Kidney tubule cell (primary cell): ENCODE data around the gene MAP1B.

Experiments
- DNase-seq: peaks from one replicate; pipeline ENCODE4 v3.0.0-alpha.2; 2018; ENCODE audit warnings: low spot score

The MAP1B gene

GRCh38 chr5:72225741-72226140 lies 118.5 kb downstream of the MAP1B start:
- no peak for DNase-seq

- DNase-seq: no peak
Measured at GRCh38 chr5:72226950-72227349, 119.7 kb downstream of the MAP1B start.

- no peak for DNase-seq
Measured at GRCh38 chr5:72228960-72229359, 121.7 kb downstream of the MAP1B start.

- DNase-seq: no peak
Measured at GRCh38 chr5:72231991-72232703, 124.9 kb downstream of the MAP1B start.

- no peak for DNase-seq
Measured at GRCh38 chr5:72232838-72233237, 125.6 kb downstream of the MAP1B start.

GRCh38 chr5:72233835-72234234 lies 126.6 kb downstream of the MAP1B start:
- no peak for DNase-seq

GRCh38 chr5:72234265-72234700 lies 127.0 kb downstream of the MAP1B start:
- peak; percentile 57 for DNase-seq

GRCh38 chr5:72234868-72235267 lies 127.6 kb downstream of the MAP1B start:
- DNase-seq: no peak

GRCh38 chr5:72235725-72236124 lies 128.4 kb downstream of the MAP1B start:
- DNase-seq: no peak

GRCh38 chr5:72237415-72237814 lies 130.1 kb downstream of the MAP1B start:
- no peak for DNase-seq

- DNase-seq: no peak
Measured at GRCh38 chr5:72237879-72238278, 130.6 kb downstream of the MAP1B start.

GRCh38 chr5:72238712-72239445 lies 131.6 kb downstream of the MAP1B start:
- no peak for DNase-seq

GRCh38 chr5:72241346-72242003 lies 134.2 kb downstream of the MAP1B start:
- no peak for DNase-seq

- peak; percentile 25 for DNase-seq
Measured at GRCh38 chr5:72242796-72243475, 135.7 kb downstream of the MAP1B start.

GRCh38 chr5:72243706-72244105 lies 136.4 kb downstream of the MAP1B start:
- DNase-seq: no peak

GRCh38 chr5:72244862-72245371 lies 137.6 kb downstream of the MAP1B start:
- DNase-seq: peak; percentile 52

GRCh38 chr5:72245546-72245945 lies 138.3 kb downstream of the MAP1B start:
- DNase-seq: no peak

- DNase-seq: no peak
Measured at GRCh38 chr5:72245951-72246532, 138.8 kb downstream of the MAP1B start.

- DNase-seq: peak; percentile 18
Measured at GRCh38 chr5:72246954-72247442, 139.7 kb downstream of the MAP1B start.

GRCh38 chr5:72248410-72248981 lies 141.2 kb downstream of the MAP1B start:
- DNase-seq: peak; percentile 76

- no peak for DNase-seq
Measured at GRCh38 chr5:72251386-72251785, 144.1 kb downstream of the MAP1B start.
